GM18526 (cell line): ENCODE measurements around the gene VTI1A.

Source experiments
- POLR2A ChIP-seq: IDR thresholded peaks from 3 replicates; pipeline ENCODE4 v1.6.1; 2011; ENCODE audit not compliant: insufficient read length; ENCODE audit errors: extremely low read depth

Gene VTI1A

GRCh38 chr10:112441520-112441919, 5.5 kb upstream of the VTI1A start:
- no peak for TF ChIP-seq POLR2A

- TF ChIP-seq POLR2A = no peak
Measured at GRCh38 chr10:112442063-112442462, 5.0 kb upstream of the VTI1A start.

GRCh38 chr10:112446055-112446854, 760 bp upstream of the VTI1A start:
- no peak for TF ChIP-seq POLR2A

GRCh38 chr10:112447620-112447928, 559 bp downstream of the VTI1A start:
- TF ChIP-seq POLR2A = no peak

GRCh38 chr10:112448888-112449287, 1.9 kb downstream of the VTI1A start:
- no peak for TF ChIP-seq POLR2A

GRCh38 chr10:112454910-112455779, 8.1 kb downstream of the VTI1A start:
- TF ChIP-seq POLR2A = no peak

GRCh38 chr10:112456533-112456932, 9.5 kb downstream of the VTI1A start:
- no peak for TF ChIP-seq POLR2A

- no peak for TF ChIP-seq POLR2A
Measured at GRCh38 chr10:112460366-112460765, 13.4 kb downstream of the VTI1A start.

GRCh38 chr10:112461029-112461887, 14.2 kb downstream of the VTI1A start:
- TF ChIP-seq POLR2A = no peak

- no peak for TF ChIP-seq POLR2A
Measured at GRCh38 chr10:112465299-112465883, 18.4 kb downstream of the VTI1A start.

GRCh38 chr10:112466802-112467201, 19.8 kb downstream of the VTI1A start:
- TF ChIP-seq POLR2A = no peak

GRCh38 chr10:112467541-112468075, 20.6 kb downstream of the VTI1A start:
- no peak for TF ChIP-seq POLR2A

GRCh38 chr10:112471878-112472487, 25.0 kb downstream of the VTI1A start:
- TF ChIP-seq POLR2A = no peak

- TF ChIP-seq POLR2A = no peak
Measured at GRCh38 chr10:112475575-112476218, 28.7 kb downstream of the VTI1A start.
